Liver (tissue), 3 donors: Measurements from ENCODE around the gene NDOR1.

Source experiments
- CTCF ChIP-seq: fragments of 150-350 bp; IDR thresholded peaks from 2 replicates; pipeline ENCODE4 v1.5.1; 2017; ENCODE audit warnings: improper control_type of control experiment, low read depth, low read length; ENCODE audit not compliant: missing input control
- GABPA ChIP-seq, 2 donors: IDR thresholded peaks in 1 of 2; conservative IDR thresholded peaks in 1 of 2; 2 replicates each; pipeline ENCODE4 v1.6.1; 2016; ENCODE audit warnings: antibody characterized with exemption in 2 of 2, mild to moderate bottlenecking in 1 of 2, moderate library complexity in 1 of 2
- JUND ChIP-seq, 2 donors: IDR thresholded peaks; 2 replicates each; pipeline ENCODE4 v1.6.1; 2016; ENCODE audit warnings: antibody characterized with exemption in 2 of 2
- RAD21 ChIP-seq, 2 donors: IDR thresholded peaks; 2 replicates each; pipeline ENCODE4 v1.6.1; 2016; ENCODE audit warnings: antibody characterized with exemption in 2 of 2, mild to moderate bottlenecking in 2 of 2
- donor health status: healthy.
- donor health status: healthy.

DNA sequence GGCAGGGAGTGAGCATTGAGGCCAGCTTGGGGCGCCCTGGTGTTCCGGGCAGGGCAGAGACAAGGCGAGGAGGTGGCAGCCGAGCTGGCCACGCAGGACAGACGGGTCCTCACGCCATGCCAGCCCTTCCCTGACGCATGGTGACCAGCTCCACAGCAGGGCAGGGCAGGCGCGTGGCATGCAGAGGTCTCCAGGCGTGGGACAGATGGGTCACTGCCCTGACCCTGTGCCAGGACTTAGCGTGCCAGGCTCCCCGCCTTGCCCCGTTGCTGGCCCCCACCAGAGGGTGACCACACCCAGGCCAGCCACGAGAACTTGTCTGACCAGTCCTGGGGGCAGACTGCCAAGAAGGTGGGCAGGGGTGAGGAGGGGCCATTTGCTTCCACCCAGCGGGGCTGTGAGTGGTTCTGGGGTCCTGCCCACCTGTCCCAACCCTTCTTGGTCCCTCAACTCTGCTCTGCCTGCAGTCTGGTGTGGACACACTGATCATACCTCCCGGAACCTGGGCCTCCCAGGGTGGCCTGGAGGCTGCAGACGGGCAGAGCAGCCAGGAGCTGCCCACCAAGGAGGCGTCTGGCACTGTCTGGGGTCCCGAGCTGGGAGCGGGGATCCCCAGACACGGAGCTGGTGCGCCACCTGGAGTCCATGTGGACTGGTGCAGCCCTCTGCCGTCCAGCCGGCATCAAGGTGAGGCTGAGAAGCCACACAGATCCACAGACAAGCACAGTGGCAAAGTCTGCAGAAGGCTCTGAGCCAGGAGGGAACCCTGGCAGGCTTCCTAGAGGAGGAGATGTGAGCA, 21.8 kb downstream of the NDOR1 start, which contains the start of gene RNF224:
- TF ChIP-seq CTCF: peak; percentile 91
- no peak for TF ChIP-seq JUND (IDR thresholded peaks at IDR 0.05)
- peak; percentile 93 to 96 for TF ChIP-seq RAD21 (IDR thresholded peaks at IDR 0.05)
- TF ChIP-seq GABPA (IDR thresholded peaks at IDR 0.05 in 1 of 2, conservative IDR thresholded peaks at IDR 0.05 in 1 of 2): no peak
